GM12878 (cell line): Measurements from ENCODE around the gene C5. TPM values are rescaled to one million over a fixed set of nuclear protein-coding genes. Genes with fewer than 3 reads are reported as not detected.

ENCODE experiments used
- ATAC-seq: fragments of 200-7000 bp; cut with Tn5 transposase; 3 replicates; pipeline ENCODE4 v1.9.1; 2020; ENCODE audit warnings: mild to moderate bottlenecking, moderate library complexity
- BruUV-seq: library from RNA; stranded (reverse); fragments of 400-500 nt; replicated peaks from 2 replicates; lab custom pipeline; 2021; lab: Mats Ljungman, UMichigan
- CTCF ChIA-PET: fragments of 300-600 bp; sonication (Branson Sonifier 250); formaldehyde crosslinking; extraction: SDS; loops from one replicate; lab custom pipeline; 2021; ENCODE audit warnings: inconsistent platforms; lab: Yijun Ruan, JAX
- POLR2A ChIA-PET: fragments of 350-600 bp; formaldehyde crosslinking; extraction: SDS; loops from one replicate; lab custom pipeline; 2021; ENCODE audit warnings: inconsistent platforms; lab: Charles Lee
- RAD21 ChIA-PET: fragments of 300-600 bp; sonication (Branson Sonifier 250); formaldehyde crosslinking; loops from one replicate; lab custom pipeline; 2023; ENCODE audit warnings: antibody characterized with exemption; ENCODE audit not compliant: unreplicated experiment; lab: Charles Lee
- SMC1A ChIA-PET: fragments of 300-600 bp; sonication (Branson Sonifier 250); formaldehyde crosslinking; loops from one replicate; lab custom pipeline; 2023; ENCODE audit not compliant: unreplicated experiment, uncharacterized antibody; lab: Charles Lee
- DNase-seq: peaks from one replicate; pipeline ENCODE4 v3.0.0-alpha.2; 2011; ENCODE audit warnings: low read depth, low spot score
- FAIRE-seq: peaks from 3 replicates; lab custom pipeline; 2011; peaks lifted over from hg19 to GRCh38; lab: Jason Lieb, UNC
- H2AFZ ChIP-seq: 2 replicates; pipeline ENCODE4 v1.6.0; 2011; ENCODE audit warnings: low read depth, low read length, control low read depth; ENCODE audit not compliant: control insufficient read depth
- H3K27ac ChIP-seq: 2 replicates; pipeline ENCODE4 v1.5.1; 2011; ENCODE audit warnings: control low read depth; ENCODE audit not compliant: control insufficient read depth, insufficient read depth
- H3K27me3 ChIP-seq, 2 experiments: replicated peaks in 1 of 2; 2 replicates each; pipeline versions ENCODE4 v1.6.0 to v1.6.1; 2011; ENCODE audit warnings: low read length in 1 of 2; ENCODE audit not compliant: control insufficient read depth in 2 of 2, insufficient read depth in 2 of 2
- H3K36me3 ChIP-seq, 2 experiments: 2 replicates each; pipeline ENCODE4 v1.5.1; 2011; ENCODE audit warnings: low read length in 1 of 2; ENCODE audit not compliant: control insufficient read depth in 2 of 2, insufficient read depth in 2 of 2
- H3K4me1 ChIP-seq: 2 replicates; pipeline ENCODE4 v1.6.1; 2011; ENCODE audit warnings: mild to moderate bottlenecking, low read length, moderate library complexity, mixed read lengths; ENCODE audit not compliant: control insufficient read depth, insufficient read depth
- H3K4me2 ChIP-seq: 2 replicates; pipeline ENCODE4 v1.6.0; 2011; ENCODE audit warnings: control low read depth; ENCODE audit not compliant: control insufficient read depth, insufficient read depth
- H3K4me3 ChIP-seq: fragments of 200-600 bp; sonication (generic); 2 replicates; pipeline ENCODE4 v1.5.1; 2016
- H3K79me2 ChIP-seq: 2 replicates; pipeline ENCODE4 v1.6.0; 2011; ENCODE audit warnings: low read length; ENCODE audit not compliant: control insufficient read depth, insufficient read depth
- H3K9ac ChIP-seq: 2 replicates; pipeline ENCODE4 v1.8.0; 2011; ENCODE audit warnings: low read length, control low read depth, mixed read lengths; ENCODE audit not compliant: control insufficient read depth, insufficient read depth
- H3K9me3 ChIP-seq: replicated peaks from 3 replicates; pipeline ENCODE4 v1.5.1; 2011; ENCODE audit warnings: mild to moderate bottlenecking, low read length; ENCODE audit not compliant: control insufficient read depth, insufficient read depth
- H4K20me1 ChIP-seq: 2 replicates; pipeline ENCODE4 v1.6.0; 2011; ENCODE audit not compliant: control insufficient read depth, insufficient read depth
- ATF7 ChIP-seq: fragments of 450-650 bp; IDR thresholded peaks from 2 replicates; pipeline ENCODE4 v1.6.1; 2016; ENCODE audit warnings: low read depth, mild to moderate bottlenecking
- EGR1 ChIP-seq, 2 experiments: IDR thresholded peaks; 1 replicate in 1 of 2; 2 replicates in 1 of 2; pipeline ENCODE4 v1.6.1; 2011 to 2012; ENCODE audit warnings: low read depth in 2 of 2, low read length in 2 of 2, borderline replicate concordance in 1 of 2, mild to moderate bottlenecking in 1 of 2, moderate library complexity in 1 of 2
- ESRRA ChIP-seq: IDR thresholded peaks from 2 replicates; pipeline ENCODE4 v1.6.1; 2012; ENCODE audit warnings: mild to moderate bottlenecking, low read length, improper control_type of control experiment
- NR2C1 ChIP-seq: fragments of 450-650 bp; IDR thresholded peaks from 2 replicates; pipeline ENCODE4 v1.6.1; 2017; ENCODE audit warnings: antibody characterized with exemption, mild to moderate bottlenecking, moderate library complexity
- RAD51 ChIP-seq: fragments of 450-650 bp; IDR thresholded peaks from 2 replicates; pipeline ENCODE4 v1.6.1; 2016; ENCODE audit warnings: moderate library complexity, mild to moderate bottlenecking, inconsistent platforms
- TAF1 ChIP-seq: IDR thresholded peaks from 2 replicates; pipeline ENCODE4 v1.6.1; 2011; ENCODE audit warnings: mild to moderate bottlenecking, low read depth, low read length, borderline replicate concordance
- TBL1XR1 ChIP-seq: IDR thresholded peaks from 2 replicates; pipeline ENCODE4 v1.6.1; 2012; ENCODE audit warnings: low read depth, low read length, improper control_type of control experiment
- WGBS: methylation state at CpG from one replicate; pipeline ENCODE4 v1.1.6; 2016; ENCODE audit warnings: low lambda C conversion rate; ENCODE audit not compliant: insufficient replicate concordance, insufficient coverage; ENCODE audit errors: missing lambda C conversion rate; 5-methylcytosine and 5-hydroxymethylcytosine counted together
- in situ Hi-C: fragments of 300-500 bp; cut with MboI; formaldehyde crosslinking; loops from 9 replicates; pipeline ENCODE4 v1.14.3; 2018; ENCODE audit warnings: mixed read lengths
- intact Hi-C: fragments of 100-400 bp; cut with micrococcal nuclease; formaldehyde crosslinking; loops from one replicate; pipeline ENCODE4 v1.14.2; 2022; ENCODE audit not compliant: unreplicated experiment
- polyA plus RNA-seq, 11 experiments: library from polyadenylated mRNA; depleted of rRNA in 4 of 11; unstranded in 6 of 11; stranded (reverse) in 5 of 11; fragments of >200 nt; fragmentation: Nextera tagmentation in 4 of 11; fragmentation: Illumina TruSeq in 1 of 11; extraction: Ambion mirVana in 4 of 11; extraction: Trizol in 1 of 11; gene quantifications; 1 replicate in 1 of 11; 2 replicates in 10 of 11; pipeline versions ENCODE4 v1.2.1 to v1.2.3, GENCODE V29; 2011 to 2016; ENCODE audit warnings: inconsistent platforms in 2 of 11, missing spikeins in 2 of 11, low read depth in 1 of 11
- total RNA-seq, 4 experiments: library from RNA; depleted of rRNA in 3 of 4; stranded (reverse); fragments of >200 nt in 3 of 4; fragmentation: Illumina TruSeq in 1 of 4; extraction: Trizol in 1 of 4; gene quantifications; 2 replicates each; pipeline versions ENCODE4 v1.2.1 to v1.2.3, GENCODE V29; 2013 to 2021
- TF ChIP-seq, protein P1 (sequence below): fragments of 450-650 bp; IDR thresholded peaks from 2 replicates; pipeline ENCODE4 v1.6.1; 2016; ENCODE audit warnings: mild to moderate bottlenecking
- TF ChIP-seq, protein P2 (sequence below): IDR thresholded peaks from 2 replicates; pipeline ENCODE4 v1.6.1; 2012; ENCODE audit warnings: low read depth, low read length, improper control_type of control experiment

Gene C5
- total and polyA plus RNA-seq, 10 of the 15 experiments (the other 5 are each of a cell fraction or from before 2014, with no cell fraction given) = 0.39 to 2.2 (median 1.2) TPM

DNA sequence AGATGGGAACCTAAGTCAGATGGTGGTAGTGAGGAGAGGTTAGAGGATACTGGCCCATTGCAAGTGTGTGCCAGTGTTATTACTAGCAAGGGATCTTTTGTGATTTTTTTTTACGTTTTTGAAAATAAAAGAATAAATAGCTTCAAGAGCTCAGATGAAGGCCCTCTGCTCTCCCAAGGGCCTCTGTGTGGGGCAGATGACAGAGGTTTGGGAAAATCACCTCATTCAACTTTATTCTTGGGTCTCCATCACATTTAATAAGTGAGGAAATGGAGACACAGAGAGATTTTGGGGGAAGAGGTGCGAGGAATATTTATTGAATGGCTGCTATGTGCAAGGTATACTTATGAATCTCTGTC, 113.3 kb downstream of the C5 start:
- Histone ChIP-seq H4K20me1 (no peaks in the 10 kb centered on the region), H3K4me3 (no peak overlapping the region), H2AFZ (no peak overlapping the region), H3K27me3 (no peaks in the 10 kb centered on the region), H3K27ac (no peak overlapping the region; the same call in 1 of the 2 replicates), H3K4me2 (no peak overlapping the region), H3K79me2 (peaks cover 8% of the 10 kb centered on the region), H3K9ac (no peak overlapping the region), H3K9me3 (no peaks in the 10 kb centered on the region), H3K4me1 (peaks cover 46% of the 10 kb centered on the region), H3K36me3 (no peaks in the 10 kb centered on the region)
- ChIA-PET POLR2A (interaction anchor here (0.7 to 18.1 kb wide), 4 partner anchors 16 to 219 kb away, joined by 3 to 383 read pairs (median 114); no protein-coding TSS in a partner anchor), SMC1A (interaction anchor here (0.9 to 26.1 kb wide), 15 partner anchors 13 to 181 kb away, joined by 3 to 522 read pairs (median 5); partner anchors contain the start of gene TRAF1), CTCF (interaction anchor here (0.7 to 11.9 kb wide), 24 partner anchors 9 to 262 kb away, joined by 3 to 110 read pairs (median 6); partner anchors contain the start of gene TRAF1), RAD21 (interaction anchor here (0.6 to 11.7 kb wide), 9 partner anchors 15 to 181 kb away, joined by 3 to 196 read pairs (median 5); partner anchors contain the start of gene TRAF1)
- in situ Hi-C loops (loop anchor here (5.0 kb wide), 2 partner anchors 64 to 179 kb away; no protein-coding TSS in a partner anchor), intact Hi-C loops (loop anchor here (1.0 to 2.0 kb wide), 3 partner anchors 16 to 180 kb away; no protein-coding TSS in a partner anchor)
- WGBS = 19% methylated on average over 2 of the region's 2 CpGs
- BruUV-seq = no TSS peak
- FAIRE-seq (no peak), ATAC-seq (no peak), DNase-seq (no peak)
- no peak for TF ChIP-seq ATF7
- no peak for TF ChIP-seq TBL1XR1
- TF ChIP-seq NR2C1 = no peak
- no peak for TF ChIP-seq RAD51
- TF ChIP-seq, protein P1, sequence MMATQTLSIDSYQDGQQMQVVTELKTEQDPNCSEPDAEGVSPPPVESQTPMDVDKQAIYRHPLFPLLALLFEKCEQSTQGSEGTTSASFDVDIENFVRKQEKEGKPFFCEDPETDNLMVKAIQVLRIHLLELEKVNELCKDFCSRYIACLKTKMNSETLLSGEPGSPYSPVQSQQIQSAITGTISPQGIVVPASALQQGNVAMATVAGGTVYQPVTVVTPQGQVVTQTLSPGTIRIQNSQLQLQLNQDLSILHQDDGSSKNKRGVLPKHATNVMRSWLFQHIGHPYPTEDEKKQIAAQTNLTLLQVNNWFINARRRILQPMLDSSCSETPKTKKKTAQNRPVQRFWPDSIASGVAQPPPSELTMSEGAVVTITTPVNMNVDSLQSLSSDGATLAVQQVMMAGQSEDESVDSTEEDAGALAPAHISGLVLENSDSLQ = no peak
- no peak for TF ChIP-seq EGR1 (IDR thresholded peaks at IDR 0.05; ENCODE audit: borderline replicate concordance in 1 of 2, low read depth in 2 of 2, low read length in 2 of 2)
- TF ChIP-seq, protein P2, sequence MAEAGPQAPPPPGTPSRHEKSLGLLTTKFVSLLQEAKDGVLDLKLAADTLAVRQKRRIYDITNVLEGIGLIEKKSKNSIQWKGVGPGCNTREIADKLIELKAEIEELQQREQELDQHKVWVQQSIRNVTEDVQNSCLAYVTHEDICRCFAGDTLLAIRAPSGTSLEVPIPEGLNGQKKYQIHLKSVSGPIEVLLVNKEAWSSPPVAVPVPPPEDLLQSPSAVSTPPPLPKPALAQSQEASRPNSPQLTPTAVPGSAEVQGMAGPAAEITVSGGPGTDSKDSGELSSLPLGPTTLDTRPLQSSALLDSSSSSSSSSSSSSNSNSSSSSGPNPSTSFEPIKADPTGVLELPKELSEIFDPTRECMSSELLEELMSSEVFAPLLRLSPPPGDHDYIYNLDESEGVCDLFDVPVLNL = no peak
- no peak for TF ChIP-seq TAF1
- no peak for TF ChIP-seq ESRRA
